ENCODE data around the gene AMOT. TPM values are rescaled to one million over a fixed set of nuclear protein-coding genes. Genes with fewer than 3 reads are reported as not detected.

Gene AMOT
- total and polyA plus RNA-seq, 2 of the 4 experiments (the other 2 are of a cell fraction), result 4.7 to 9.1 TPM

GRCh38 chrX:112849016-112849415, 8.4 kb upstream of the AMOT start:
- Histone ChIP-seq H3K56ac (ENCODE audit: extremely low read depth, insufficient read depth, low read length) (no peak overlapping the region), H3K9me1 (ENCODE audit: insufficient read depth, low read length) (no peaks in the 10 kb centered on the region), H3K4ac (ENCODE audit: low read depth, low read length) (no peak overlapping the region), H3K36me3 (ENCODE audit: control insufficient read depth, insufficient read depth, low read length) (no peaks in the 10 kb centered on the region), H3K4me3 (ENCODE audit: insufficient read depth, low read depth, low read length) (no peak overlapping the region), H2AFZ (replicated peaks; ENCODE audit: low read length, poor library complexity) (no peak overlapping the region), H3K4me1 (ENCODE audit: control insufficient read depth, insufficient read depth, low read length) (no peaks in the 10 kb centered on the region; the same call in 1 of the 2 replicates), H4K91ac (ENCODE audit: insufficient read depth, low read depth, low read length) (no peak overlapping the region), H3K9me3 (ENCODE audit: control insufficient read depth, insufficient read depth, low read length) (no peaks in the 10 kb centered on the region), H3K9ac (ENCODE audit: low read depth, low read length) (no peak overlapping the region), H3K79me1 (ENCODE audit: low read depth in 1 of 2, low read length in 2 of 2) (no peaks in the 10 kb centered on the region), H2BK20ac (ENCODE audit: low read depth, low read length) (no peak overlapping the region), H4K8ac (ENCODE audit: low read depth in 2 of 2, low read length in 2 of 2) (no peak overlapping the region), H2AK5ac (ENCODE audit: low read depth, low read length) (no peak overlapping the region), H2AK9ac (replicated peaks; ENCODE audit: low read depth, low read length, poor library complexity) (no peak overlapping the region), H2BK15ac (ENCODE audit: low read depth, low read length) (no peak overlapping the region), H2BK120ac (ENCODE audit: low read depth, low read length) (no peak overlapping the region), H4K20me1 (ENCODE audit: insufficient read depth, low read length) (no peaks in the 10 kb centered on the region), H2BK5ac (ENCODE audit: low read depth, low read length, poor library complexity, severe bottlenecking) (no peak overlapping the region), H3K27ac (ENCODE audit: insufficient read depth, low read length) (no peak overlapping the region), H3K14ac (replicated peaks; ENCODE audit: low read depth, low read length) (no peak overlapping the region), H3K23ac (ENCODE audit: low read depth, low read length) (no peak overlapping the region), H3K18ac (ENCODE audit: low read depth, low read length) (no peak overlapping the region), H3K27me3 (ENCODE audit: control insufficient read depth, insufficient read depth, low read length) (peaks cover 7% of the 10 kb centered on the region), H4K5ac (ENCODE audit: low read depth, low read length) (no peak overlapping the region), H3K4me2 (ENCODE audit: low read depth, low read length) (no peak overlapping the region)
- intact Hi-C loops (cut with micrococcal nuclease) (loop anchor here (10.0 kb wide), 1 partner anchor 194 kb away; no protein-coding TSS in a partner anchor), dilution Hi-C loops (cut with HindIII; ENCODE audit: low sequenced_read_pairs, unreplicated experiment) (no loop called here), in situ Hi-C loops (cut with MboI; ENCODE audit: low sequenced_read_pairs) (loop anchor here (25.0 kb wide), 1 partner anchor 1162 kb away; the partner anchor contains the start of gene ALG13)
- no TSS peak for BruUV-seq (replicated peaks)
- ChIA-PET CTCF (no interaction called here), POLR2A (ENCODE audit: unreplicated experiment) (no interaction called here)
- peak; percentile 44 for DNase-seq
- no peak for ATAC-seq (ENCODE audit: low read depth)
- TF ChIP-seq RCOR1 (IDR thresholded peaks at IDR 0.05; ENCODE audit: insufficient replicate concordance, low read length), result no peak
- no peak for TF ChIP-seq FOS (IDR thresholded peaks at IDR 0.05; ENCODE audit: low read depth, low read length)
- no peak for TF ChIP-seq MXI1 (IDR thresholded peaks at IDR 0.05; ENCODE audit: borderline replicate concordance, low read depth, low read length)
- TF ChIP-seq USF2 (IDR thresholded peaks at IDR 0.05; ENCODE audit: low read depth, low read length), result no peak
- no peak for TF ChIP-seq MAFK (IDR thresholded peaks at IDR 0.05; ENCODE audit: low read depth, low read length)
- TF ChIP-seq RFX5 (IDR thresholded peaks at IDR 0.05; ENCODE audit: low read depth, low read length), result no peak
- TF ChIP-seq POLR2A (IDR thresholded peaks at IDR 0.05; ENCODE audit: low read depth, low read length), result no peak
- TF ChIP-seq ELK1 (IDR thresholded peaks at IDR 0.05; ENCODE audit: borderline replicate concordance, low read depth, low read length), result no peak
- no peak for TF ChIP-seq MAZ (IDR thresholded peaks at IDR 0.05; ENCODE audit: borderline replicate concordance, low read depth, low read length)
- TF ChIP-seq CTCF (conservative IDR thresholded peaks at IDR 0.05; ENCODE audit: low read depth, low read length), result no peak
- TF ChIP-seq CEBPB (IDR thresholded peaks at IDR 0.05; ENCODE audit: low read depth, low read length), result no peak
- TF ChIP-seq RAD21 (IDR thresholded peaks at IDR 0.05; ENCODE audit: low read length), result no peak
- no peak for TF ChIP-seq CHD1 (IDR thresholded peaks at IDR 0.05; ENCODE audit: low read depth, low read length)
- TF ChIP-seq NFE2L2 (IDR thresholded peaks at IDR 0.05; ENCODE audit: low read depth, low read length), result no peak
- no peak for TF ChIP-seq SMC3 (IDR thresholded peaks at IDR 0.05; ENCODE audit: low read depth, low read length)
- no peak for TF ChIP-seq BHLHE40 (IDR thresholded peaks at IDR 0.05; ENCODE audit: low read depth, low read length)
